K562 (cell line): ENCODE measurements around the gene MAP2K7. TPM values are rescaled to one million over a fixed set of nuclear protein-coding genes. Genes with fewer than 3 reads are reported as not detected.

Experiments
- CHD2 ChIP-seq: IDR thresholded peaks from 2 replicates; pipeline ENCODE4 v1.6.1; 2011; ENCODE audit warnings: low read depth, low read length
- DMBX1 ChIP-seq: fragments of 250-450 bp; sonication (Bioruptor Pico); IDR thresholded peaks from 2 replicates; pipeline ENCODE4 v1.8.0; 2022; ENCODE audit warnings: inconsistent platforms, mild to moderate bottlenecking, moderate library complexity, borderline replicate concordance
- MCM7 ChIP-seq, 2 experiments: fragments of 450-650 bp; IDR thresholded peaks; 2 replicates each; pipeline ENCODE4 v1.6.1; 2016 to 2018
- MED1 ChIP-seq: sonication (generic); formaldehyde crosslinking; IDR thresholded peaks from 2 replicates; pipeline ENCODE4 v1.8.1; 2023; ENCODE audit warnings: missing genetic modification reagents, borderline replicate concordance
- MGA ChIP-seq: fragments of 450-650 bp; IDR thresholded peaks from 2 replicates; pipeline ENCODE4 v1.6.1; 2016; ENCODE audit warnings: mild to moderate bottlenecking, moderate library complexity
- MTA2 ChIP-seq: fragments of 450-650 bp; IDR thresholded peaks from 2 replicates; pipeline ENCODE4 v1.6.1; 2016; ENCODE audit warnings: low read depth
- NCOA1 ChIP-seq: fragments of 450-650 bp; IDR thresholded peaks from 2 replicates; pipeline ENCODE4 v1.6.1; 2016; ENCODE audit warnings: low read depth
- PHF21A ChIP-seq: fragments of 450-650 bp; IDR thresholded peaks from 2 replicates; pipeline ENCODE4 v1.6.1; 2017; ENCODE audit warnings: low read depth, borderline replicate concordance
- POLR2G ChIP-seq: fragments of 200-400 bp; formaldehyde crosslinking; IDR thresholded peaks from 2 replicates; pipeline ENCODE4 v1.6.1; 2017; ENCODE audit warnings: low read depth, mild to moderate bottlenecking, antibody characterized with exemption, low read length, moderate library complexity
- RBM17 ChIP-seq: fragments of 200-400 bp; formaldehyde crosslinking; IDR thresholded peaks from 2 replicates; pipeline ENCODE4 v1.6.1; 2017; ENCODE audit warnings: low read depth, mild to moderate bottlenecking, low read length, borderline replicate concordance
- SOX6 ChIP-seq: fragments of 450-650 bp; IDR thresholded peaks from 2 replicates; pipeline ENCODE4 v1.6.1; 2014; ENCODE audit warnings: mild to moderate bottlenecking
- THRA ChIP-seq: fragments of 450-650 bp; IDR thresholded peaks from 2 replicates; pipeline ENCODE4 v1.6.1; 2017; ENCODE audit warnings: mild to moderate bottlenecking, moderate library complexity
- VEZF1 ChIP-seq: fragments of 200-800 bp; sonication (Bioruptor generic); IDR thresholded peaks from 2 replicates; pipeline ENCODE4 v1.6.1; 2017; ENCODE audit warnings: missing genetic modification characterization, missing compliant biosample characterization
- ZNF311 ChIP-seq: fragments of 250-450 bp; sonication (Bioruptor Pico); IDR thresholded peaks from 2 replicates; pipeline ENCODE4 v1.4.0; 2020; ENCODE audit warnings: mild to moderate bottlenecking, moderate library complexity
- ZNF354B ChIP-seq: fragments of 250-450 bp; sonication (Bioruptor Pico); IDR thresholded peaks from 2 replicates; pipeline ENCODE4 v1.4.0; 2020
- polyA plus RNA-seq, 8 experiments: library from polyadenylated mRNA; depleted of rRNA in 4 of 8; stranded (reverse) in 5 of 8; unstranded in 3 of 8; fragments of >200 nt; fragmentation: Nextera tagmentation in 2 of 8; fragmentation: Illumina TruSeq in 1 of 8; extraction: Ambion mirVana in 2 of 8; extraction: Trizol in 1 of 8; gene quantifications; 2 replicates each; pipeline versions ENCODE4 v1.2.1 to v1.2.3, GENCODE V29; 2011 to 2014; ENCODE audit warnings: inconsistent platforms in 1 of 8, missing spikeins in 1 of 8
- total RNA-seq, 7 experiments: library from RNA; depleted of rRNA in 6 of 7; stranded (reverse); fragments of >200 nt in 6 of 7; fragmentation: Illumina TruSeq in 2 of 7; extraction: Trizol in 2 of 7; gene quantifications; 2 replicates each; pipeline versions ENCODE4 v1.2.1 to v1.2.3, GENCODE V29; 2011 to 2021; ENCODE audit warnings: low replicate concordance in 1 of 7

MAP2K7 gene
- total and polyA plus RNA-seq, 9 of the 15 experiments (the other 6 are each of a cell fraction or from before 2014, with no cell fraction given), result 0.51 to 45.8 (median 14.1) TPM

DNA sequence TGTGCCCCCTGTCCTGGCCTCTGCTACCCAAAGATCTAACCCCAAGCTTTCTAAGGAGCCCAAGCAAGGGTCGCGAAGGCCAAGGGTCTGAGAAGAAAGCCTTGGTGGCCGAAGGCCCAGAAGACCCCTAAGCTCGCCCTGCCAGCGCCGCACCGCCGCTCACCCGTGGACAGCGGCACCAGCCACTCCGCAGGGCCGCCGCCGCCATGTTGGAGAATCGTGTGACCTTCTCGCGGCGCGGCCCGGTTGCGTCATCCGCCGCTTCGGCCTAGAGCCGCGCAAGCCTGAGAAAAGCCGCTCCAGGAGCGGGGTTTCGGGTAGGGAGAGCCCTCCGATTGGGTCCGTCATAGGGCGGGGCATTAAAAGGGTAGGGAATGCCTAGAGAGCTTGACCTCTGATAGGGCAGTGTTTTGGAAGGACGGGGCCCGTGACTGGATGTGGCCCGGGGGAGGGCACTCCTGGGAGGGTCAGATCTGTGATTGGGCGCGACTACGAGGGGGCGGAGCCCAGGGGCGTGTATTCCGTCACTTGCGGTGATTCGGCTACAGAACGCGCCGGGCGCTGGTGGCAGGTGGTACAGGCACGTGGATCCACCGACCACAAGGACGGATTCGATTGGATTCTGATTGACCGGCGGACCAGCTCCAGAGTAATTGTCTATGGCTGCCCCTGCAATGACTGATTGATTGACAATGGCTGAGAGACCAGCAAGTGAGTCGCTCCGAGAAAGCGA, 39.9 kb downstream of the MAP2K7 start, which contains the start of gene TIMM44 (continued):
- TF ChIP-seq MTA2, result no peak
- TF ChIP-seq MED1 (CRISPR knock-in tag), result no peak
- peak; percentile 99 for TF ChIP-seq POLR2G
- TF ChIP-seq ZNF311 (CRISPR knock-in tag), result no peak
- TF ChIP-seq VEZF1 (CRISPR knock-in tag), result peak; percentile 63
- peak; percentile 68 for TF ChIP-seq CHD2
- TF ChIP-seq DMBX1 (CRISPR knock-in tag), result peak; percentile 17; the same call in 1 of the 2 replicates
- no peak for TF ChIP-seq ZNF354B (CRISPR knock-in tag)
- no peak for TF ChIP-seq SOX6
- no peak for TF ChIP-seq MCM7 (IDR thresholded peaks at IDR 0.05)
- TF ChIP-seq RBM17, result no peak
- TF ChIP-seq PHF21A, result no peak
- TF ChIP-seq THRA, result no peak
- TF ChIP-seq MGA, result peak; percentile 95
- no peak for TF ChIP-seq NCOA1
